ENCODE data around the gene TMEM200B. TPM values are rescaled to one million over a fixed set of nuclear protein-coding genes. Genes with fewer than 3 reads are reported as not detected.

TMEM200B gene
- total RNA-seq = 13.9 and 16.5 TPM in 2 replicates

GRCh38 chr1:29123887-29124365, at the start of gene TMEM200B:
Gene TMEM200B (minus strand): TSS chr1:29123903. CDS start chr1:29121828, 2,075 bp downstream.

Other genes with a start within 250 kb of the TMEM200B start
- 1.6 and 9.4 TPM in 2 replicates for gene EPB41, start 209.3 kb downstream of the TMEM200B start, total RNA-seq
- 34.7 and 42.0 TPM in 2 replicates for gene SRSF4, start 58.0 kb upstream of the TMEM200B start, total RNA-seq
- gene MECR, start 107.0 kb upstream of the TMEM200B start, total RNA-seq = 15.6 and 16.9 TPM in 2 replicates
- 7.8 and 15.8 TPM in 2 replicates for gene PTPRU, start 112.6 kb upstream of the TMEM200B start, total RNA-seq

Data from bronchial smooth muscle cell (primary cell).